Measurements from ENCODE around the gene TAS1R1.

The TAS1R1 gene

DNA sequence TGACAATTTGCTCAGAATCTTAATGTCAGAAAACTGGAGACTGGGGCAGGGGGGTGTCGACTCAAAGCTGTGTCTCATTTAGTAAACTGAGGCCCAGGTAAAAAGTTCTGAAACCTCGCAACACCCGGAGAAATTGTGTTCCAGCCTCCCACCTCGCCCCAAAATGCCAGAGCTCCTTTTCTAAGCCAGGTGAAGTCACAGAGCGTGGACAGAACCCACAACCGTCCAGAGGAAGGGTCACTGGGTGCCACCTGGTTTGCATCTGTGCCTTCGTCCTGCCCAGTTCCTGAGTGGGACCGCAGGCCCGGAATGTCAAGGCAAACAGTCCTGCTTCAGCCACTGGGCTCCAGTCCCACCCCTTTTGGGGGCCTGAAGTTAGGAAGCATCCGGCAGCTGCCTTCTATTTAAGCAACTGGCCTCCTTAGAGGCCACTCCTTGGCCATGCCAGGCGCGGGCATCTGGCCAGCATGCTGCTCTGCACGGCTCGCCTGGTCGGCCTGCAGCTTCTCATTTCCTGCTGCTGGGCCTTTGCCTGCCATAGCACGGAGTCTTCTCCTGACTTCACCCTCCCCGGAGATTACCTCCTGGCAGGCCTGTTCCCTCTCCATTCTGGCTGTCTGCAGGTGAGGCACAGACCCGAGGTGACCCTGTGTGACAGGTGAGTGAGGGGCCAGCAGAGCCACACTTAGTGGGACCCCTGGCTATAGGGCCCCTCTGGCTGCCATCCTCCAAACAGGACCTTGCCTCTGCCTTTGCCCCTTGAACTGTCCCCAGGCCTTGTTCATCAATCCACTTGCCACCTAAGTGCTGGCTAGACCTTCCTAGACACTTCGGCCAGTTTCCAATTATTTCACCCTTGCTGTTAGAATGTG lies at the start of gene TAS1R1:
TSS of gene TAS1R1 (plus strand) at position 401 of the 872 bp plus-strand sequence. CDS start at position 468, 67 bp downstream.
- in situ Hi-C loops (cut with MboI; ENCODE audit: low sequenced_read_pairs), result no loop called here

DNA sequence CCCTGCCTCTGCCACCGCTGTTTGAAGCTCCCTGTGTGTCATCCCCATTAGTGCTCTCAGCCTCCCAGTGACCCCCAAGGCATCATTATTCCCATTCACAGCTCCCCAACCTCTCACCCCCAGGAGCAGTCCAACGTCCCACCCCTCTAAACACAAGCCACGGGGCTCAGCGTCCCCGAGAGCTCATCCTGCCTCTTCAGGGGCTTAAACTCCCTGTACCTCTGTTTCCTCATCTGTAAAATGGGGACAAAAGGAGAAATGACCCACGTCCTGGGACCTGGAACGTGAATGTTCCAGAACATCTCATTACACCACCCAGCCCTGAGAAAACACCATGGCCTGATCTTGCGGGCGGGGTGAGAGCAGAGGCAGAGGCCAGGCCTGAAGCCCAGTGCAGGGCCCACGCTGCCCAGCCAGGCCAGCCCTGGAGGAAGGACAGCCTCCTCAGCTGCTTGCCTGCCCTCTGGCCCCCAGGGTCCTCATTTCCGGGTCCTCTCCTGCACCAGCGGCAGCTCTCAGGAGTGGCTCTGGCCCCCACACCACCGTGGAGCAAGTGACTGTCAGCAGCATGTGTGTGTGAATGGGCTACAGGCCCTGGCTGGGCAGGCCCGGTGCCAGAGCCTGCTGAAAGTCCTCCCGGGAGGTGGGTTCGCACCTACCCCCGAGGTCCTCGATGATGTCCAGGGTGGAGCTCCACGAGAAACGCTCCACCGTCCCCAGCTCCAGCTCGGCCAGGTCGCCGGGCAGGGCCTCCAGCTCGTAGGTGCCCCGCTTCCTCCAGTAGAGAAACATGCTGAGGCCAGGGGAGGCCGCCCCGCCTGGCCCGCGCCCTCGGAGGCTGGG lies 49.5 kb upstream of the TAS1R1 start:
- in situ Hi-C loops (cut with MboI; ENCODE audit: low sequenced_read_pairs), result no loop called here

DNA sequence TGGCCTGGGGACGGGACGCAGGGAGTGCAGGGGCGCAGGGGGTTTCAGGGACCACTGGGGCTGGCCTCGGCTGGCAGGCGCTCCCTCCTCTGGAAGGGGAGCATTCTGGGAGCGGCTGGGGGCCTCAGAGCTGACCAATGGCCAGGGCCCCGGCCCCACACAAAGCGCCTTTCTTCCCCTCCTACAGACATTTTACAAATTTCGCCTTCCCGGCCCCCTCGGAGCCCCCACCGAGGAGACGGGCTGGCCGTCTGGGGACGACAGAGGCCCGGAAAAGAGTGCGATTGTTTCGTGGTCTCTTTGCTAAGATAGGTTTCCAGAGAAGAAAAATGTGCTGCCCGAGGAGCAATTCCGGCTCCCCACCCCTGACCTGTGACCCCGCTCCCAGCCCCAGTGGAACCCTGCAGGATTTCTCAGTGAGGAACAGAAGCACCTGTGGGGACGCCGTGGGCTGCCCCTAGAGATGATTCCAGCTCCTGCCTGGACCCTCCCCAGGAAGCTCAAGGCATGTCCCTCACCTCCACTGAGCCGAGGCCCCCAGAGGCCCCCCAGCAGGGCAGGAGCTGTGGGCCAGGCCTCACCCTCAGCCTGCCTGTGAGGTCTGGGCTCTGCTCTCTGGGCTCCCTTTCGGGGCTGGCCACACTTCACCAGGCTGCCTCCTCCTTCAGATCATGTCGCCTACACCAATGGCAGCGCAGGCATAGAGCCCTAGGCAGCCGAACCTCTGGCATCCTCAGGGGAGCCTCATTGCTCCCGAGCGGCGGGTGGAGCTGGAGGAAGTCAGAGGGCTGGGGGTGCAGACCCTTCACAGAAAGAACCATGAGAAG lies 48.7 kb upstream of the TAS1R1 start:
- in situ Hi-C loops (cut with MboI; ENCODE audit: low sequenced_read_pairs), result no loop called here

DNA sequence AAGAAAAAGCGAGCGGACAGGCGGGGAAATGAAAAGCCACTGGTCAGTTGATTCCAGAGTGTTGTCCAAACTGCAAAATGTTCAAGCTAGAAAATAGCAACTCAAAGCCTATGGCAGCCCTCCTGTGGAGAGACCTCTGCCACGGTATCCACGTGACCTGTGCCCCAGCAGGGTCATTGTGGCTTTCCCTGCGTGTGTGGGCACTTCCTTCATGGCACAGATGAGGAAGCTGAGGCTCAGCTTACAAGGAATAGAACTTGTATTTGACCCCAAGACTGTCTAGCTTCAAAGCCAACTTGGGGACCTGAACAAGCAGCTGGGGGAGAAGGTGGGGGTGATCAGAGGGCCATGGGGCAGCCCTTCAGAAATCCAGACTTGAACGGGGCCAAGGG lies 48.1 kb upstream of the TAS1R1 start:
- in situ Hi-C loops (cut with MboI; ENCODE audit: low sequenced_read_pairs), result no loop called here

DNA sequence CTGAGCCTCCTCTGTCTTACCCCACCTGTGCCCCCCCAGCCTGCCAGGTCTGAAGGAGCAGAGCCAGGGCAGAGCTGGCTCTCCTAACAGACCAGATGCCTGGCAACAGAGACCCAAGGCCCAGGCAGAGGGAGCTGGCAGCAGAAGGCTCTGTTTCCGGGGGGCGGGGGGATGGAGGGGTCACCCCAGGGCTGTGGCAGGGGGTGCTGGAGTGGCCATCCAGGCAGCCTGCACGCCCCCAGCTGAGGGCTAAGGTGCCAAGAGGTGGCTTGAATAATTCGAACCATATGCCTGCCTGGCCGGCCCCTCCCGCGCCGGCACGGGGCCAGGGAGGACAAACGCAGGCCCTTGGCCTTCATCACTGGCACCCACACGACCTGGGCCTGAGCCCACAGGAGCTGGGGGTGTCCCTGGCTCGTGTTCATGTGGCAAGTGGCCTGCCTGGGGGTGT lies 47.6 kb upstream of the TAS1R1 start:
- in situ Hi-C loops (cut with MboI; ENCODE audit: low sequenced_read_pairs), result no loop called here

DNA sequence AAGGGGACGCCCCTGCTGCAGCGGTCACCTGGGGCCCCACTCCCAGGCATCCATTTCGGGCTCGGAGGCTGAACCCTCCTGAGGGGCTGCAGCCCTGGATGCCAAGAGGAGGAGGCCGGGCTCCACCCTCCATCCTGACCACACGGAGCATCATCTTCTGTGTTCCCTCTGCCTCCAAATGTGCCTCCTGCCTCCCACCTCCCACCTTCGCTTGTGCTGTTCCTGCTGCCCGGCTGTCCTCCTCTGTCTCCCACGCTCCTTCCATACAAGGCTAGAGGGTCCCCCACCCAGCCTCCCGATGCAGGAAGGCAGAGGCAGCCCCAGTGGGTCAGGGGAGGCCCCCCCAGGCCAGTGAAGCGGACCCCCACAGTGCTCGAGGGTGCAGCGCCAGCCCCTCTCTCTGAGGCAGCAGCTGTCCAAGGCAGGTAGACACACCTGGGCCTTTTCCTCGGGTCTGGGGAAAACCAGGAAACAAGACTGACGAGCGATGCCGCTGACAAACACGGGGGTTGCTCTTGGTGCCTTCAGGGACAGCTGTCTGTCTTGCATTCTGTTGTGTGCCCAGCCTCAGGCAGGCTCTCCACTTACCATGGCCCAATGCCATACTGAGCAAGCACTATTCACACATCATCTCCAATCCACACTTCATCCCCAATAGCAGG lies 46.8 kb upstream of the TAS1R1 start:
- in situ Hi-C loops (cut with MboI; ENCODE audit: low sequenced_read_pairs), result no loop called here

DNA sequence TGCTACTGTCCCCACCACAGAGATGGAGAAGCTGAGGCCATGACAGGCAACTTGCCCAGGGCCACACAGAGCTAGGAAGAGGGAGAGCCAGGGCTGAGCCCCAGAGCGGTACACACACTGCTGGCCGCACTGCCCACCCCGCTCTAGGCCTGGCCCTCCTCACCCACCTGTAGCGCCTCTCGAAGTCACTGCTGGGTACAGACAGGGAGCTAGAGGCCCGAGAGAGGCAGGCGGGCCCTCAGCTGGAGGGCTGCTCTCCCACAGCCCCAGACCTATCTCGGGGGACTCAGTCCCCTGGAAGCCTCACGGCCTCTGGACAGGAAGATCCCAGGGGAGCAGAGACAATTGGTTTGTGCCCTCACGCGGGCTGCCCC lies 46.3 kb upstream of the TAS1R1 start:
- in situ Hi-C loops (cut with MboI; ENCODE audit: low sequenced_read_pairs), result no loop called here

DNA sequence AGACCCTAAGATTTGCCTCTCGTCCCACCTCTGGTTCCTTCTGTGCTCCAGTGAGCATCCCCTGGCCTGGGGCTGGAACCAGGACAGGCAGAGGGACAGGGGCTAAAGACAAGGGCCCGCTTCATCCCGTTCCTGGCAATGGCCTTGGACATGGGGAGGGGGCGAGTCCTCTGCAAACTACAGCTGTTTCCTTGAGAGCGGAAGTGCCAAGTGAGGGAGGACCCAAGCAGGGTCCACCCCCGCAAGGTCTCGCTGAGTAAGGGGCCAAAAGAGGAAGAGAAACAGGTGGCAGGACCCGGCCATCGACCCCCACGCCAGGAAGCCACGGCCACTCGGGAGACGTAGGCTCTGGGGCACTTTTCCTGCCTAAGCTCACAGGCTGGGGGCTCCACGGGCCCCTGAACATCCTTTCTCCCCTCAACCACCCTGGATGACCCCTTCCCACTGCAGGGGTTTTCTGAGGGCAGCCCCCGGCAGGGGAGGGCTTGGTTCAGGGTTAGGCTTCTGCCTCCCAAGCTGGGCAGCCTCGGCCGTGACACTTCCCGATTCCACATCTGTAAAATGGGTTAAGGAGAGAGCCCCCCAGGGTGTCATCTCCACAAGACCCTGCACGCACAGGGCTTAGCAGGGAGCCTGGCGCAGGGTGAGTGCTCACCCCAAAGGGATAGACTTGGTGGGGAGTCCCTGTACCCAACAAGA lies 45.7 kb upstream of the TAS1R1 start:
- in situ Hi-C loops (cut with MboI; ENCODE audit: low sequenced_read_pairs), result no loop called here

DNA sequence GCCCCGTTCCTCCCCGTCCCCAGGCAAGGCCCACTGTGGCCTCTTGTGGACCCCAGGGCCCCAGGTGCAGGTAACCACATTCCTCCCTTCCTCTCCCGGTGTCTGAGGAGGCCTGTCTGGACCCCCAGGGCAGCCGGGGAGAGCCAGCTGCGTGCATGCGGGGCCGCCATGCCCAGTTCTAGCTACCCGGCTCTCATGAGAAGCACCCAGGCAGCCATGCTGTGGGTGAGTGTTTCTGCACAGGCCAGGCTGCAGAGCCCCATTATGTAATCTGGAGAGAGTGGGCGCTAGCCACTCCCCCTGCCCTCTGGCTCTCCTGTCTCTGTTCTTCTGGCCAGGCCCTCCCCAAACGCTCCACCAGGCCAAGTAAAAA lies 45.2 kb upstream of the TAS1R1 start:
- in situ Hi-C loops (cut with MboI; ENCODE audit: low sequenced_read_pairs), result no loop called here

DNA sequence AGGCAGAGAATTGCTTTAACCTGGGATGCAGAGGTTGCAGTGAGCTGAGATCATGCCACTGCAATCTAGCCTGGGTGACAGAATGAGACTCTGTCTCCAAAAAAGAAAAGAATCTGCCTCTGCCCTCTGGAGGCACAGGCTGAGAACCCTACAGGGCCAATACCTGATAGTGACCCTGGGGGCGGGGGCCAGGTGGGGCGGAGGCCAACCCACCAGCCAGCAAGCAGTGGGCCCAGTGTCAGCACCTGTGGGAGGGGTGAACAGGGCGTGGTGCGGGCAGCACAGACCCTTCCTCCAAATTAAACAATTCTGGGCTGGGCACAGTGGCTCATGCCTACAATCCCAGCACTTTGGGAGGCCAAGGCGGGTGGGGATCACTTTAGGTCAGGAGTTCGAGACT lies 44.6 kb upstream of the TAS1R1 start:
- in situ Hi-C loops (cut with MboI; ENCODE audit: low sequenced_read_pairs), result no loop called here

DNA sequence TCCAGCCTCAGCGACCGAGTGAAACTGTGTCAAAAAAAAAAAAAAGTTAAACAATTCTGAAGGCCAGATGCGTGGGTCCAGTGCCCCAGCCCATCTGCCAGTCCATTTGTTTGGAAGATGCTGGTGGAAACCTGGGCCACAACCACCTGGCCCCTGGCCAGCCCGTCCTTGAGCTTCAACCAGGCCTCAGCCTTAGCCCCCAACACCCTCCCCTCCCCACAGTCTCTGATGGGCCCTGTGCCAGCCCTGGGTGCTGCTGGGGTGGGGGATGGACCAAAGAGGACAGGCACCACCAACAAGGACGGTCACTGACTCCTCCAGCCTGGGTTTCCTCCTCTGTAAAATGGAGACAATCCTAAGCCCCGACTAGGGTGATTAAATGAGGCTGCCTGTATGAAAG lies 44.1 kb upstream of the TAS1R1 start:
- in situ Hi-C loops (cut with MboI; ENCODE audit: low sequenced_read_pairs), result no loop called here

DNA sequence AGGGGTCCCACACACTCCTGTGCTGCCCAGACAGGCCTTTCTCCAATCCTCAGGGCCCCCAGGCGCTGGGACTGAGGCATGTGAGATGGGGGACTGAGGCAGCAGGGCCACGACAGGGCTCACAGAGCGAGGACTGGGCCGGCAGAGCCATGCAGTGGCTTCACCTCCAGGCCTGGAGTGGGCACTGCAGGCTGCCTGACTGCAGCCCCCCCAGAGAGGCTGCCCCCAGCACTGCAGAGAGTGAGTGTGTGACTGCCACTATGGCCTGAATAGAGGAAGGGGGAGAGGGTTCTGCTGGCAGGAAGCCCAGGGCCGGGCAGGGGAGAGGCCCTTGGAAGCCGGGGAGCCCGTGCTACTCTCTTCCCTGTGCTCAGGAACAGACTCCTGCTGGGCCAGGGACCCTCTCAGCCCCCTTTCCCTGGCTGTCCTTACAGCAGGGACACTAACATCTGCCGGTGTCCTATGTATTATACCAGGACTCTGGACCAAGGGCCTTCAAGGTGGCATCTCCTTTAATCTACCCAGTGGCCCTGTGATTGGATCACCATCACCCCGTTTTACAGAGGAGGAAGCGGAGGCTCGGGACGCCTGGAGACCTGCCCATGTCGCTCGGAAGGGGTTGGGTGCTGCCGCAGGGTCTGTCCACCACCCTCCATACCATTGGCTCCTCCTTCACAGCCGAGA lies 43.4 kb upstream of the TAS1R1 start:
- in situ Hi-C loops (cut with MboI; ENCODE audit: low sequenced_read_pairs), result no loop called here

DNA sequence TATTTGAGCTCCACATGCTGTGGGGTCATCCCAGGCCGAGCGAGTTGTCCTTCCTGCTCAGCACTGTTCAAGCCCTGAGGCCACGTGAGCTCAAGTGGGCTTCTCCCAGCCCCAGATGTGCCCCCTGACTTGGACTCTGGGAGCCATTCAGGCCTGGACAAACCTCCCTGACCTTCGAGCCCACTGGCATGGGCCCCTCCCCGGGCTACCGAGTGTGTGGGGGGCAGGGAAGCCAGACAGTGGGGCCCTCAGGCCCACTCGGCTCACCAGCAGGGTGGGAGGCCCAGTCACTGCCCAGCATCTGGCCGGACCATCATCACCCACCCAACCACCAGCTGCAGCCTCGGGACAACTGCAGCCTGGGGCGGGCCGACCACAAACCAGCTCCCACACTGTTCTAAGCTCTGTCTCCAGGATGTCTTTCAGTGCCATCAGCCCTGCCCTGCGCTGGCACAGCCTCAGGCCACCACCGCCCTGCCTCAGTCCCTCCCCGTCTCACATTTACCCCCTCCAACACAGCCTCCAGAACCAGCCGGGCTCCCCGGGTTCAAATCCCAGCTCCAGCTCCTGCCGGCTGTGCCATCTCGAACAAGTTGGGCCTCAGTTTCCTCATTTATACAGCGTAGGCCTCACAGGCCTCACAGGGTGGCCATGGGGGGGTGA lies 42.7 kb upstream of the TAS1R1 start:
- in situ Hi-C loops (cut with MboI; ENCODE audit: low sequenced_read_pairs), result no loop called here

DNA sequence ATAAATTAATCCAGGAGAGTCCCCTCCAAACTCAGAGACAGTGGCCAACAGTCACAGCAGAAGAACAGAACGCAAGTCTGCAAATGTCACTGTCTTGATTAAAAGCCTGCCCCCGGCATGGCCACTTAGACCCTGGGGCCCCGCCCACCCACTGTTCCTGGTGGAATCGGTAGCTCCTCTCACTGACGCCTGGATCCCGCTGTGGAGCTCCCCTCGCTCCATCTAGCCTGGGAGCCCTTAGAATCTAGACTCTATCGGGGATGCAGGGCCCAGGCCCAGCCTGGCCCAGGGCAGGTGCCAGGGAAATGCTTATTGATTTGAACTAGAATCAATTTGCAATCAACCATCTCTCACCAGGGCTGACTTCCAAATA lies 42.2 kb upstream of the TAS1R1 start:
- in situ Hi-C loops (cut with MboI; ENCODE audit: low sequenced_read_pairs), result no loop called here

DNA sequence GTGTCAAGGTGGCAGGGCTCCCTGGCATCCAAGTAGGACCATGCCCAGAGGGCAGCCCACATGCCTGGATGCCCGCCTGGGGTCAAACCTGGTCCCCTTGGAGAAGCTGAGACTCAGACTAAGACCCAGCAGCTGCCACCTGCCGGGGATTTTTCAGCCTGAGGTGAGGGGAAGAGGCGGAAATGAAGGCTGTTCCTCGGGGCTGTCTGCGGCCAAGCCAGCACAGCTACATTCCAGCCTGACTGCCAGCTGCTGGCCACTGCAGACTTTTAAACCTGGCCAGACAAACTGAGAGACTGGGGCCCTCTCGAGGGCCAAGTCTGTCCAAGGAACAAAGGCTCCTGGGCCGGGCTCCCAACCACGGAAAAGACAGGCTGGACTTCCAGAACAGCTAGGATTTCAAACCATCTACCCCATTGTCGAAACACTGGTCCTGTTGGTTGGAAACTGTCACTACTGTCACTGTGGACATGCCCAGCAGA lies 41.7 kb upstream of the TAS1R1 start:
- in situ Hi-C loops (cut with MboI; ENCODE audit: low sequenced_read_pairs), result no loop called here

DNA sequence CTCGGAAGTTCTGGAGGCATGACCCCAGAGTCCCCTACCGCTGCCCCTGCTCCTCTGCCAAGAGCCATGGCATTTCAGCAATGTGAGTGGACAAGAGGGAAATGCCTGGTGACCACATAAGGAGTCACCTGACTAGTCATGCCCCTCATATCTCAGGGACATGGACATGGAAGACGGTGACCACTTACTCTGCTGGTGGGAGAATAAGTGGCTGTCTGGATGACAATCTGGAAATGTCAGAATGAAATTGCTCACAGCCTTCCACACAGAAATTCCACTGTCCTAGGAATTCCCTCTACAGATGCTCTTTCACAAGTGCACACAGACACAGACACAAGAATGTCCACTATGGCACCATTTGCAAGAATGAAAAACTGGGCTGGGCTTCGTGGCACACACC lies 39.3 kb upstream of the TAS1R1 start:
- in situ Hi-C loops (cut with MboI; ENCODE audit: low sequenced_read_pairs), result no loop called here

DNA sequence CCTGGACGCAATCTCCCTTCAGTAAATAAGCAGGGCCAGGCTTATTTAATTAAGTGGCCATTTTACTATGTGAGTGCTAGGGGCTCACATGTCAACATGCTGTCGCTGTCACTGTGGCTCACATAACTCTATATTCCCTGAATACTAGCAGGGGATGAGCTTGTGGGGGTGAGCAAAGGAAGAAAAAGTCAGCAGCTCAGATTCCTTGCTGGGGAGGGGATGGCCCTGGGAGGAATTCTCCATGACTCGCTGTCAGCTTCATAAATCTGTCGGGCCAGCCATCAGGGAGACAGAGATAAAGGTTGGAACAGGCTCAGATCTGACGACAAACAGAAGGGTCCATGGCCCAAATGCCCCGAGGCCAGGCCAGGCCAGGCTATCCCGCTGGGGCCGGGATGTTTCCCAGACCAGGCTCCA lies 37.7 kb upstream of the TAS1R1 start:
- in situ Hi-C loops (cut with MboI; ENCODE audit: low sequenced_read_pairs), result no loop called here

DNA sequence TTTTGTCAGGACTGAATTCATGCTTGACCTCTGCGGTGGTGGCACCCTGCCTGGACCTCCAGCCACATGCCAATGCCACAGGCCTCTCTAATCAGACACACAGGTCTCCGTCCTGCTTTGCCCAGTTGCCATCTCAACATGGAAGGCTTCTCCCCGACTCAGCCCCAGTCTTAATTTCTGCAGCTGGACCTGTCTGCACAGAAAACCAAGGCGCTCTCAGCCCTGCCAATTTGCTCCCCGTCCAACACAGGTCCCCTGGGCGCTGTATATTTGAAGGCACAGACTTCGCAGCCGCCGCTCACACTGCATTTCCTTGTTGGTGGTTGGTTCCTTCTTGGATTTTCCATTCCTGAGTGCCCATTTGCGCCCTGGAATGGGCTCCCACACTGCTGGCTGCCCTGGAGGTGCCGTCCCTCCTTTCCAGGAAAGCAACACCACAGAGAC lies 35.6 kb upstream of the TAS1R1 start:
- in situ Hi-C loops (cut with MboI; ENCODE audit: low sequenced_read_pairs), result no loop called here

All from HL-60/S4 (cell line).